Measurements from ENCODE around the gene SPRYD7.

DNA sequence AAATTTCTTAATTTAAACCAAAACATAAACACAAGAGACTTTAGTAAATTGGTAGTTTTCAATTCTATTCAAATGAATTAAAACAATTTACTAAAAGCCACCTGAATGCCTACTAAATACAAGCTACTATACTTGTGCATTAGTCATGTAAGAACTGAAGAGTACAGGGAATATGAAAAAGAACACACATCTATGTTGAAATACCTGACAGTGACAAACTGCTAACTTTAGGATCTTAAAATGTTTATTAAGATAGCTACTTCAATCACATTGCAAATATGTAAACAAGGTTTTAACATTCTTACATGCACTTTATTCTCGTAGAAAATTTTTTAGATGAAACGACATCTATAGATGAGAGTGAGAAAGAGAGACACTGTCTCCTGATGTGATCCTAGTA is 4.1 kb downstream of the SPRYD7 start:
- TF ChIP-seq OVOL3 (tag by site-specific recombination; IDR thresholded peaks at IDR 0.05) (no peak), ZNF777 (tag by site-specific recombination; IDR thresholded peaks at IDR 0.05; ENCODE audit: borderline replicate concordance) (no peak), RBAK (tag by site-specific recombination; IDR thresholded peaks at IDR 0.05) (no peak), ZNF248 (tag by site-specific recombination; IDR thresholded peaks at IDR 0.05) (no peak), ZBTB48 (tag by site-specific recombination; IDR thresholded peaks at IDR 0.05) (no peak), ZNF175 (tag by site-specific recombination; IDR thresholded peaks at IDR 0.05) (no peak), ZXDB (tag by site-specific recombination; IDR thresholded peaks at IDR 0.05) (no peak), ZFP69B (tag by site-specific recombination; IDR thresholded peaks at IDR 0.05) (no peak), HOXC10 (CRISPR knock-in tag; IDR thresholded peaks at IDR 0.05) (no peak)
- TF ChIP-seq, protein P1, sequence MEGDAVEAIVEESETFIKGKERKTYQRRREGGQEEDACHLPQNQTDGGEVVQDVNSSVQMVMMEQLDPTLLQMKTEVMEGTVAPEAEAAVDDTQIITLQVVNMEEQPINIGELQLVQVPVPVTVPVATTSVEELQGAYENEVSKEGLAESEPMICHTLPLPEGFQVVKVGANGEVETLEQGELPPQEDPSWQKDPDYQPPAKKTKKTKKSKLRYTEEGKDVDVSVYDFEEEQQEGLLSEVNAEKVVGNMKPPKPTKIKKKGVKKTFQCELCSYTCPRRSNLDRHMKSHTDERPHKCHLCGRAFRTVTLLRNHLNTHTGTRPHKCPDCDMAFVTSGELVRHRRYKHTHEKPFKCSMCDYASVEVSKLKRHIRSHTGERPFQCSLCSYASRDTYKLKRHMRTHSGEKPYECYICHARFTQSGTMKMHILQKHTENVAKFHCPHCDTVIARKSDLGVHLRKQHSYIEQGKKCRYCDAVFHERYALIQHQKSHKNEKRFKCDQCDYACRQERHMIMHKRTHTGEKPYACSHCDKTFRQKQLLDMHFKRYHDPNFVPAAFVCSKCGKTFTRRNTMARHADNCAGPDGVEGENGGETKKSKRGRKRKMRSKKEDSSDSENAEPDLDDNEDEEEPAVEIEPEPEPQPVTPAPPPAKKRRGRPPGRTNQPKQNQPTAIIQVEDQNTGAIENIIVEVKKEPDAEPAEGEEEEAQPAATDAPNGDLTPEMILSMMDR (tag by site-specific recombination; IDR thresholded peaks at IDR 0.05): no peak
- TF ChIP-seq, protein P2, sequence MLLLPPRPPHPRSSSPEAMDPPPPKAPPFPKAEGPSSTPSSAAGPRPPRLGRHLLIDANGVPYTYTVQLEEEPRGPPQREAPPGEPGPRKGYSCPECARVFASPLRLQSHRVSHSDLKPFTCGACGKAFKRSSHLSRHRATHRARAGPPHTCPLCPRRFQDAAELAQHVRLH (tag by site-specific recombination; IDR thresholded peaks at IDR 0.05): no peak
- TF ChIP-seq, protein P3, sequence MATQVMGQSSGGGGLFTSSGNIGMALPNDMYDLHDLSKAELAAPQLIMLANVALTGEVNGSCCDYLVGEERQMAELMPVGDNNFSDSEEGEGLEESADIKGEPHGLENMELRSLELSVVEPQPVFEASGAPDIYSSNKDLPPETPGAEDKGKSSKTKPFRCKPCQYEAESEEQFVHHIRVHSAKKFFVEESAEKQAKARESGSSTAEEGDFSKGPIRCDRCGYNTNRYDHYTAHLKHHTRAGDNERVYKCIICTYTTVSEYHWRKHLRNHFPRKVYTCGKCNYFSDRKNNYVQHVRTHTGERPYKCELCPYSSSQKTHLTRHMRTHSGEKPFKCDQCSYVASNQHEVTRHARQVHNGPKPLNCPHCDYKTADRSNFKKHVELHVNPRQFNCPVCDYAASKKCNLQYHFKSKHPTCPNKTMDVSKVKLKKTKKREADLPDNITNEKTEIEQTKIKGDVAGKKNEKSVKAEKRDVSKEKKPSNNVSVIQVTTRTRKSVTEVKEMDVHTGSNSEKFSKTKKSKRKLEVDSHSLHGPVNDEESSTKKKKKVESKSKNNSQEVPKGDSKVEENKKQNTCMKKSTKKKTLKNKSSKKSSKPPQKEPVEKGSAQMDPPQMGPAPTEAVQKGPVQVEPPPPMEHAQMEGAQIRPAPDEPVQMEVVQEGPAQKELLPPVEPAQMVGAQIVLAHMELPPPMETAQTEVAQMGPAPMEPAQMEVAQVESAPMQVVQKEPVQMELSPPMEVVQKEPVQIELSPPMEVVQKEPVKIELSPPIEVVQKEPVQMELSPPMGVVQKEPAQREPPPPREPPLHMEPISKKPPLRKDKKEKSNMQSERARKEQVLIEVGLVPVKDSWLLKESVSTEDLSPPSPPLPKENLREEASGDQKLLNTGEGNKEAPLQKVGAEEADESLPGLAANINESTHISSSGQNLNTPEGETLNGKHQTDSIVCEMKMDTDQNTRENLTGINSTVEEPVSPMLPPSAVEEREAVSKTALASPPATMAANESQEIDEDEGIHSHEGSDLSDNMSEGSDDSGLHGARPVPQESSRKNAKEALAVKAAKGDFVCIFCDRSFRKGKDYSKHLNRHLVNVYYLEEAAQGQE (tag by site-specific recombination; IDR thresholded peaks at IDR 0.05): no peak
